Activated T-helper 9 cell treated with anti-CD3 and anti-CD28 coated beads, Interleukin-2, amount 50 U/mL, for 16 hours (primary cell): ENCODE measurements around the gene POPDC2.
A peak's percentile ranks its signal among the peaks of the same experiment; 100 is the strongest.

Experiments
- DNase-seq: peaks from one replicate; pipeline ENCODE4 v3.0.0-alpha.2; 2020; ENCODE audit warnings: low read depth

The POPDC2 gene

DNA sequence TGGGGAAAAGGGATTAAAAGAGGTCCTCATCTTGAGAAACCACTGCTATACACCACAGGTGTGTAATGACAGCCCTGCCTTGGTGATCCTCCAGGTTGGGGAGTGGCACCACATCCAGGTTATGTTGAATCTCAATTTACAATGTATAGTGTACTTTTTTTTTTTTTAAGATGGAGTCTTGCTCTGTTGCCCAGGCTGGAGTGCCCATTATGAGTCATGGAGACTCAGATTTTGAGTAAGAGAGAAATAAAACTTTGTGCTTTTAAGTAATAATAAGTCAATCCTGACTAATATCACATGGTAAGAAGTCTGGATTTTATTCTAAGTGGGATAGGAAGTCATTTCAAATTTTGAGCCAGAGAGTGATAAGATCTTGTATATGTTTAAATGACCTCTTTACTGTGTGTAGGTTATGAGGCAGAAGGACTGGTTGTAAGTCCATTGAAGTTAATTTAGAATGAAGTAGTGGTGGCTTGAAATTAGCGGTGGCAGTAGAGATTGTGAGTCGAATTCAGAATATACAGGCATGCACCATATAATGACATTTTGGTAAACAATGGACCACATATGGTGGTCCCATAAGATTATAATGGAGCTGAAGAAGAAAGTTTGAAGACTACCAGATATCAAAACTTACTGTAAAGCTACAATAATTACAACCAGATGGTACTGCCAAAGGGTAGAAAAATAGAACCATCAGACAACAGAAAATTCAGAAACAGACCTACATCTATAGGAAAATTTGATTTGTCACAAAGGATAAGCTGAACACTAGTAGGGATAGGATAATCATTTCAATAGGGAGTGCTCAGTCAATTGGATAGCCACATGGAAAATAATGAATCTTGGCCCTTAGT is 20.7 kb downstream of the POPDC2 start:
- no peak for DNase-seq

DNA sequence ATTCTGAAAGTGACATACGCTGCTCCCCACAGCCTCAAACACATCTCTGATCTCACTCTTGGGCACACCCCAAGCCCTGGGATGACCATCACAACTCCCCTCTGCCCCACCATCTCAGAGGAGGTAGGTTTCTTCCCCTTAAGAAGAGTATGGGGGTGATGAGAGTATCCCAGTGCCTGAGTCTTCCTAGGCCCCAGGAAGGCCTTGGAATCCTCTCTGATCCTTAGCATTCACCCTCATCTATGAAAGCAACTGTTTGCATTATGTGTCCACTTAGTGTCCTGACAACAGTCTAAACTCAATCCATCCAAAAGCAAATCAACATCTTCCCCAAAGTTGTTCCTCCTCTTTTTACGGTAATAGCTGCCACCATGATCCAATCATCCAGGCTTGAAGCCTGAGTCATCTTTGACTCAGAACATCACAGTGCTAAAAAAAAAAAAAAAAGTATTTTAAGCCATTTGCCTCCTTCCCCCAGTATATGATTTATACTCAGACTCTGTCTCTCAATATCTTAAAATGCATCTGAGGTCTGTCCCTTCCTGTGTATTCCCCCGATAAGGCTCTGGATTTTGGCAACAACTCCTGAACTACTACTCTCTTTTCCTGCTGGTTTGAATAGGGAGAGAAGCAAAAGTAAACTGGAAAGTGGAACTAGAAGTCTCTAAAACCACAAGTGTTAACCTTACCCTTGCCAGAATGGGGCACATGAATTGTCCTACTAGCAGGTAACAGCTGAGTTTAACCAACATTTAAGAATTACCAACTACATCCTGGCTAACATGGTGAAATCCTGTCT is 22.5 kb downstream of the POPDC2 start:
- no peak for DNase-seq

DNA sequence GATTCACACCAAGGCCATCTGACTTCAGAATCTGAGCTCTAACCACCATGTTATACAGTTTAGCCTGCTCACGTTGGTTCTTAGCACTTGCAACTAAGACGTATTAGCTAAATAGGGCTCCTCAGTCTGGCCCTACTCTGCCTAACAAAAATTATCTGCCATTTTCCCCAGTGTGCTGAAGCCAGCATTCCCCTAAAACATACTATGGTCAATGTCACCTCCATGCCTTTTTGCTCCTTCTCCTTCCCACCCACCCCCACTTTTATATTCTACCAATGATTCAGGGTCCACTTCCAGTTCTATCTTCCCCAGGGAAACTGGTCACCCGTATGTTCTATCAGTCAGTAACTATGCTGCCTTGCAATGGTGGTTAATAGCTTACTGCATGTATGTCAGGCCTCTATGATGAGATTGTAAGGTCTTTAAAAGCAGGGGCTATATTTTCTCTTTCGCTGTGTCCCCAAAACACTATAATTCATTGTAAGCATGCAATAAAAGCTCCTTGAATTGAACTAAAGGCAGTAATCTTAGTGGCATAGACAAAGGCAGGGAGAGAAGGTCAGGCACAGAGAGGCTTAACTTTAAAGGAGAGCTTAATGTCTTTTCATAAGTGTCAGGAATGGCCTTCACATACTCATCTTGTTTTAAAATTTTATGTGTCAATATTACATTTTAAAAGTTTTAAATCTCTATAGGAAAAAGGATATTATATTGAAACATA is 23.3 kb downstream of the POPDC2 start:
- no peak for DNase-seq

DNA sequence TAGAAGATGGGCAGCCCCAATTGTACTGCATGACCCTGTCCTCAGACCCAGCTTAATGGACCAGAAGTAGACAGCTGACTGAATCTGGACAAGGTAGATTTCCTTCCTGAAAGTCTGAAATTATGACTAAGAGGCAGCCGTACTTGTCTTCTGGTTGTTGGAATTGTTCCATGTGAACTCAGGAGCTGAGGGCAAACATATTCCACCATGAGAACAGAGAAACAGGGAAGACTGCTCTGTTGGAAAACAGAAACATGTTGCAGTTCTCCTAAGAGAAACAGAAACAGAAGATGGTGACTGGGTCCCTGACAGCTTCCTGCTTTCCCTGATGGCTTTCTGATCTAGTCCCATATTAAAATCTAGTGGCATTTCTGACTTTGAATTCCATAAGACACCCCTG is 24.1 kb downstream of the POPDC2 start:
- no peak for DNase-seq

DNA sequence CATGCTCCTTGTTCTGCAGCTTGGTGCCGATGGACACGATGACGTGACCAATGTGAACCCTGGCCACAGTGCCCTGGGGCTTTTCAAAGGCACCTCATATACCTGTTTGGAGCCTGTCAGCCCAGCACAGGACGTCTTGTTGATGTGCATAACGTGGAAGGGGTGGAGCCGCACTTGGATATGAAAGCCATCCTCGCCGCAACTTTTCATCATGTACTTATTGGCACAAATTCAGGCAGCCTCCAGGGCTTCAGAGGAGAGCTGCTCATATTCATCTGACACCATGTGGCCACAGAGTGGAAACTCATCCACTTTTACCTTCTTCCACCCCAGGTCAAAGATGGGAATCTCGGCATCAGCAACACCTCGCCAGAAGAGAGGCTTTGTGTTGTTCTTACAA is 24.7 kb downstream of the POPDC2 start:
- no peak for DNase-seq

DNA sequence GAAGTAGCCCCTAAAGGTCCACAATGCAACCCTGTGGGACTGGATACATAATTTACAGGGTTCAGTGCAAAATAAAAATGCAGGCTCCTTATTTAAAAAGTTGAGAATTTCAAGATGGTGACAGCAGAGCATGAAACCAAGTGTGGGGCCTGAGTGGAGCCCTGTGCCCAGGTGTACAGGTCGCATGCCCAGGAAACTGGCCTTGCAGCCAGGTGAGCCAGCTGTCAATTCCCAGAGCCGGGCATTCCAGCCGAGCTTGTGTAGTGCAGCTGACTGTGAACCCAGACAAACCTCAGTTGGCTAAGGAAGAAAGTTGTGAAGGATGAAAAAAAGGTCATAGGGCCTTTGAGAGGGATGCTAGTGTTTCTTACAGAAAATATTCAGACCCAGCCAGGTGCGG is 27.6 kb downstream of the POPDC2 start:
- no peak for DNase-seq

DNA sequence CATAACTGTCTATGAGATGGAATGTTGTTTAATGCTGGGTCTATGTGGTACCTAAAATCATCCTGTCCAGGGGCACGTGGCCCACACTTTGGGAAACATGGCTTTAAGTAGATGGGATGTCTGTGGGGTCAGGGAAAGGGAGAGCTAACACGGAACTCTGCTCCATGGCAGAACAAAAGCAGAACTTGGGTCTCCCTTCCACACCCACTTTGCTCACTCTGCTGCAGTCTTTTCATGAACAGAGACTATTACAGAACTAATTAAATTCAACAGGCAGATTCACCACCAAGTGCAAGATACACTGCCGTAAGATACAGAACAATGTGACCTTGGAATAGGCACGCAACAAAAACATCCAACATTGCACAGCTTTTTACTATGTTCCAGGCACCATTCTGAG is 28.2 kb downstream of the POPDC2 start:
- DNase-seq, result no peak

DNA sequence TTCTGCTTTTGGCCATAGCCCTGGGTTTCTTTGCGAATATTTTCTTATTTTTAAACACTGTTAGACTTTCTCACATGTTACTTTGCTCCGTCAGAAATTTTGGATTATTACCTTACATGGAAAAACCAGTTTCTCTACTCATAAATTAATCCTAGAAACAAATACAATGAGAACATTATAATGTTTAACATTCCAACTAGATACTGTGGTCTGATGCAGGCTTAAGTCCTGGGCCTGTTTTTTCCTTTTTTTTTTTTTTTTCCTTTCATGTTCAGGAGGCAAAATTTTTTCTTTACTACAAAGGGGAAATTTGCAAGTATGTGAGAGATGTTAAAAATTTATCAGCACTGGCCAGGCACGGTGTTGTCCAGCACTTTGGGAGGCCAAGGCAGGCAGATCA is 28.9 kb downstream of the POPDC2 start:
- no peak for DNase-seq

DNA sequence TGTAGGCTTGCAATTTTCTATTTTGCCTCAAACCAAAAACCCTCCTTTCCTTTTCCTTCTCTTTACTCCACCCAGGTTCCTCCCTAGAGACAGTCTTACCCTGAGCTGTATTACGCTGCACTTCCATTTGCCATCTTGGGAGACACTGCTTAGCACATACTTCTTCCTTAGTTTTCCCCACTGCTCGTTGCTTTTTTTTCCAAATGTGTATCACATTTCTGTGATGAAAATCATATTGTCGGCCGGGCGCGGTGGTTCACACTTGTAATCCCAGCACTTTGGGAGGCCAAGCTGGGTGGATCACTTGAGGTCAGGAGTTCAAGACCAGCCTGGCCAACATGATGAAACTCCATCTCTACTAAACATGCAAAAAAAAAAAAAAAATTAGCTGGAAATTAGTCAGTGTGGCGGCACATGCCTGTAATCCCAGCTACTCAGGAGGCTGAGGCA is 29.5 kb downstream of the POPDC2 start:
- no peak for DNase-seq

DNA sequence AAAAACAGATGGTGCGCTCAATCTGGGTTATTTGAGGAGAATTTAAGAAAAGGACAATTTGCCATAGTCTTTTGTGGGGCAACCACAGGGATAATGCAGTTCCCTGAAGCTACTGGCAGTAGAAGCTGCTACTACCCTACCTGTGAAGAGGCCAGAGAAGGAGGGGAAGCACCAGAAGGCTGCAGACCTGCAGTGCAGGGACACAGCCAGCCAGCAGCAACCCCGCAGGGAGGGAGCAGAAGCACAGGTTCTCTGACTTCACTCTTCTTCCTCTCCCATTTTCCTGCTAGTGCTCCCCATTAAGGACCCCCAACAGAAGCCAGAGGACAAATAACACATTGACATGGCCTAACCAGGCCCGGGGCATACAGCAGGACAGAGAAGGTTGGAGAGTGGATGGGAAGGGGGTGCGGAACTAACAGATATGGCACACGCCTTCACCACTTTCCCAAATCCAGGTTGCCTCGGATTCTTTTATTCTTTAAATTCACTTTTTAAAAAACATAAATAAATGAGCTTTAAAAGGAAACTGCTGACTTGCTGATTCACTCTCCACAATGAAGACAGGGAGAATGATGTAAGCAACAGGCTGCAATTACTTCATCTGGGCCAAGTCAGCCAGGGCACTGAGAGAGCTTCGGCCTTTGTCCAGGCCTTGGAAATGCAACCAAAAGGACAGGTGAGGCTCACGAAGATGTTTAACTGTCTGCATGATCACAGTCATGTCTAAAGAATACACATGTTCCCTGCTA is 30.1 kb downstream of the POPDC2 start:
- DNase-seq, result no peak

DNA sequence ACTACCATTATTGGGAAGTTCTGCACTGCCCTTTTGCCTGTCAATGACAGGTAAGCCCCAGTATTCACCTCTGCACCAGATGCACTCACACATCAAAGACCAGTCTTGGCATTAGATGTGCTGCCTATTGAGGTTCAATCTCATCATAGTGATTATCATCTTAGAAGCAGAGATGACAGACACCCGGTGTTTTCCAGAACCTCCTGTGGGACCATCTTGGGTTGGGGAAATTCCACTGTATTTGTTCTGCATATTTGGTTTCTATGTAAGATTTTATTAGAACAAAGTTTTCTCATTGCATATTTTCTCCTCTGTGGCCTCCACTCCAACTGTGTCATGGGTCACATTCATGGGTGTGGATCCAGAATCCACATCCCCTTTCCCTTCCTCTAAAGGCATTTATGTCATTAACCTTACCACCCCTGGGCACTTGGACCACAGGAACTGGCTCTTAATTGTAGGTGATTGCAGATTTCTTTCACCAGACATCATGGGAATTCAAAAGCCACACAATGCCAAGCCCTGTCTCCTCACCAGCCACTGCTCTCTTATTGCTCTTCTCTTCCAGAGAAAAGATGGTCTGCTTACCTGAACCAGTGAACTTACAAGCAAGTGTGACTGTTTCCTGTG is 31.5 kb downstream of the POPDC2 start:
- DNase-seq, result no peak

DNA sequence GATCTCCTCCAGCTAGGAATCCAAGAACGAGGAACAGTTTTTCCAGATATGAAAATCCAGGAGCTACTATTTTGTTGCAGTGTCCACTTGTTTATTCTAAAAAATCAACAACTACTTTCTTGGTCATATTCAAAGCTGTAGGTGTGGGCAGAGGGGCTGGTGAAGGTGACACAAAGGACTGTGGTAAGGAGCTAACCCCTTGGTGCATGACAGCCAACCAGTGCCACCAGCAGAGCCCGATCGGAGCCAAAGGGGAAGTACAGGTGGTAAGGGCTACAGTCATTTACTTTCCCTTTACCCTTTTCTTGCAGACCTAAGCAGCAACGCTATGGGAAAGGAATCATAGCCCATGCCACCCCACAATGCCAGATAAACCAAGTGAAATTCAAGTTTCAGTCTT is 32.0 kb downstream of the POPDC2 start:
- DNase-seq, result peak; percentile 10

DNA sequence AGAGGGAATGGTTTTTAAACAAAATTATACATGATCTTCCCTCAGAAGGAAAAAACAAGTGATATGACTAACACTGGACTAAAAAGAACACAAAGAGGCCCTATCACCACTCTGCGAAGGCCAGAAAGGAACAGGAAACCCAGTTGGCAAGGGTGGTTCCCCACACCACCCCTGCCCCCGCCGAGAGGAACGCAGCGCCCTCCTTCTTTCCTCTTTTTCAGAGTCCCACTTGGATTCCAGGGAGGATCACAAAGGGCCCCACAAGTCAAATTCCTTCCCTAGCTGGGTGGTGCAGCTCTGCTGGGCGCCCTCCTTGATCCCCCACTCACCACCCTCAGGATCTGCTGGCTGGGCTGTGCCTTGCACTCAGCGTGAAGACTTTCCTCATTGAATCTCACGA is 32.9 kb downstream of the POPDC2 start:
- no peak for DNase-seq

DNA sequence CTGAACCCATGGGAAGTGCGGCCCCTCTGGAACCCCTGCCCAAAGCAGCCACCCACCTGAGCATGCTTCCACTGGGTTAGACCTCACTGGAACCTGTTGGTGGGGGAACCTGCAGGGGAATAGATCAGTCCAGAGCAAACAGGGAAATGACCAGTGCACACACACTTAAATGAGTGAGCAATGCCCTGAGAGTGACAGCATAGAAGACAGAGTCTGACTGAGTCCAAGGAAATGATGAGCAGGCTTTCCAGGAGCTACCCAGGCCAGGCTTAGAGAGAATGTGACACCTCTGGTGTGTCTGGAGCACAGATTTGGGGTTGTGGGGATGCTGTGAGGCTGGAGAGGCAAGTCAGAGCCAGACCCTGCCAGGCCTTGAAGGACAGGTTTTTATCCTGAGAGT is 34.2 kb downstream of the POPDC2 start:
- DNase-seq, result no peak

DNA sequence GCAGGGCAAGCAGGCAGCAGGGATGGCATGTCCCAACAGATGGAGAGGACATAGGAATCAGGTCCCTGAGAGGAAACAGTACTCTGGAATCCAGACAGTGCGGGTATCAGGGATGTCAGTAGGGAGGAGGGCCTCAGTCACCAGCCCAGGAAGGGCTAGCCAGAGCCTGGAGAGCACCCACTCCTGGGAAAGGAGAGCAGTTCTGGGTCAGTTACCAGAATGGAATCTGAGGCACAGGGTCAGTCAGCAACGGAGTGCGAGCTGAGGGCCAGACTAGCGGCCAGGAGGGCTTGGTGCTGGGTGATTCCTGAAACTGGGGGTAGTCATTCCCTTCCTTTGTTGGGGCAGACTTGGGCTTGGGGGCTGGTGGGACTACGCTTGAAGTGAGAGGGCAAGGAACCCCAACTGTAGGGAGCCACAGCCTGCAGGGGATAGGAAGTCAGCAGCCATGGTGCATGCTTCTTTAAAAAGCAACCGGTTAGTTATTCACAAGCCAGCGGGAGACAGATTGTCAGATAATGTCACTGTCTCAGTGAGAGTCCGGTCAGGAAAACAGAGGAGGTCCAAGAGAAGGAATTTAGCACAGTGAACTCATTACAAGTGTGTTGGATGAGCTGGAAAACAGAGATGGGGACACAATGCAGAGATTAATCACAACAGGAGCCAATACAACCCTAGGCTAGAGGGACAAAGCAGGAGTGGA is 34.8 kb downstream of the POPDC2 start:
- DNase-seq, result no peak

DNA sequence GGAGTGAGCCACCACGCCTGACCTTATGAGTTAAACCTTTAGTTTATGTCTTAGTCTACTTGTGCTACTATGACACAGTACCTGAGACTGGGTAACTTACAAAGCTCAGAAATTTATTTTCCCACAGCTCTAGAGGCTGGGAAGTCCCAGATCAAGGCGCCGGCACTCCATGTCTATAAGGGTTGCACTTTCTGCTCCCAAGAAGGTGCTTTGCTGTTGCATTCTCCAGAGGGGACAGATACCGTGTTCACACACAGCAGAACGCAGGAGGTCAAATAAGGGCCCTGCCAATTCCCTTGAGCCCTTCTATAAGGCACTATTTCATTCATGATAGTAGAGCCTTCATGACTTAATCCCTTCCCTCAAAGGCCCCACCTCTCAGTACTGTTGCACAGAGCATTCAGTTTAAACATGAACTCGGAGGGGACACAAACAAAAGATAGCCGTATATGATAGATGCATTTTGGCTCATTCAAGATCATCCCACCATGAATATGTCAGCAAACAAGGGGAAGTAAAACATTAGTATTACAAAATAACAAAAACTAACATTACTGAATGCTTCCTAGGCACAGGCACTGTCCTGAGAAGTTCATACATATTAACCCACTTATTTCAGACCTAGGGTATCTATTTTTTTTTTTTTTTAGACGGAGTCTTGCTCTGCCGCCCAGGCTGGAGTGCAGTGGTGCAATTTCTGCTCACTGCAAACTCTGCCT is 36.2 kb downstream of the POPDC2 start:
- DNase-seq, result no peak

DNA sequence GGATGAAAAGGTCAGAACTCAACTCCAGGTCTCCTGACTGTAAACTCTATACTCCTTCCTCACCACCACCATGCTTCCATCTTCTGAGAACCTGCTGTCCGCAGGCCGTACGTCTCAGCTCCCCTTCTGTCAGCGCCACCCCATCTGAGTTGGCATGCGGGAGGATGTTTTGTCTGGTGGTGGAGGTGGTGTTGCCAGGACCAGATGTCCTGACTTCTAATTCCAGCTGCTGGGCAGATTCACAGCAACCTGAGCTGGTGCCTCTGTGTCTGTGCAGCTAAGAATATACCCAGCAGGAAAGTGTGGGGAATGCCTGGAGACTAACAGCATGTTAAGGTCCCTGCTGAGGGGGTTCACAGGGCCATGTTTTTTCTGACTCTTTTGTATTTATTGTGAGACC is 39.5 kb downstream of the POPDC2 start:
- no peak for DNase-seq

DNA sequence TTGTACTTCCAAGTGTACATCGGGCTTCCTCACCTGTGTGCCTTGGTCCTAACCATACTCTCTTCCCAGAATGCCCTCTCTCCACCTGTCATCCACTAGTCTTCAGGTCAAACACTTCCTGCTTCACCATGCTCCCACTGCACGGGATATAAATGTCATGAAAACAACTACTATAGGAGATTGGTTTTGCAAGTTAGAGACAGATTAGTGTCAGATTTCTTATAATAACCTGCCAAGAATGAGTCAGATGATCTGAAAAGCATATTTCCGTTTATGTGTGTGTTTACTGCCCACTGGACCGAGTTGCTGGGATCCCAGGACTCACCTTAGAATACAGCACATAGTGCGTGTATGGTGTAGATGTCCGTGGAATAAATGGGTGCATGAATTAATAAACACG is 41.3 kb downstream of the POPDC2 start:
- no peak for DNase-seq

DNA sequence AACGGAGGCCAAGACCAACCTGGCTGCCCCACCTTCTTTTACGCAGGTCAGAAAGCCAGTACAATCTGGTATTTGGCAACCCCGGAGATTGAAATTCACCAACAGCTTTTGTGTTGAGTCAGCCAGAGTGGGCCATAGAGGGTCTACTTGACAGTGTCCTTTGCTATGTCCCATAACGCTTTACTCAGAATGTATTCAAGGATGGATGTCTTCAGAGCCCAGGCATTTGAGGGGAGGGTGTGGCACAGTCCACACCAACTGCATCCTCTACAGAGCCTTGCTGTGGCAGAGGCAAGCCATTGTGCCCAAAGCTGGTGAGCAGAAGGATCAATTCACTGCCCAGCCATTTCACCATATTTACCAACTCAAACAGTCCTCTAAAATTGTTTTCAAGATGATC is 44.3 kb downstream of the POPDC2 start:
- DNase-seq, result no peak

DNA sequence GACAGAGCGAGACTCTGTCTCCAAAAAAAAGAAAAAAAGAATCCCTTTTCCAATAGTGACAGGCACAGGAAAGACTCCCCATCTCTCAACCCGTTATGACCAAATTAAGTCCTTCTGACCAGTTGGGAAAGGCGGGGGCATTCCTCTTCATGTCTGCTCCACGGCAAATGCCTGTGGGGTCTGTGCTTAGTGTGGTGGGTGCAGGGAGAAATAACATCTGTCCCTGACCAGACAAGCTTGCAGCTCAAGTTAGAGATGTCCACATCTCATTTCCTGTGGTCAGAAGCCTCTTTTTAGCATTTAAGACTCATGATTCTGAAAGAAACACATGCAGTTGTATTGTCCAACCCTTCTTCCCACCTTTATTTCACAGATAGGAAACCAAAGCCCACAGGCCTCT is 46.5 kb downstream of the POPDC2 start:
- DNase-seq, result no peak
